Immature natural killer cell (primary cell): ENCODE results near the gene PTGER3. TPM values are rescaled to one million over a fixed set of nuclear protein-coding genes. Genes with fewer than 3 reads are reported as not detected.

Source experiments
- DNase-seq, 3 donors: peaks; one replicate each; pipeline ENCODE4 v3.0.0; 2022; ENCODE audit warnings: mixed read lengths in 1 of 3
- H3K27ac Mint-ChIP-seq, 6 donors: one replicate each; pipeline ENCODE4 v1.8.0; 2020; ENCODE audit warnings: mixed read lengths in 6 of 6, mild to moderate bottlenecking in 5 of 6, inconsistent platforms in 4 of 6, moderate library complexity in 3 of 6
- H3K27me3 Mint-ChIP-seq, 3 donors: one replicate each; pipeline ENCODE4 v1.8.0; 2020 to 2021; ENCODE audit warnings: low read depth in 3 of 3, mild to moderate bottlenecking in 3 of 3, mixed read lengths in 3 of 3, moderate library complexity in 3 of 3, inconsistent platforms in 1 of 3
- H3K36me3 Mint-ChIP-seq, 3 donors: one replicate each; pipeline ENCODE4 v1.8.0; 2020; ENCODE audit warnings: mixed read lengths in 3 of 3, inconsistent platforms in 2 of 3, mild to moderate bottlenecking in 2 of 3
- H3K4me1 Mint-ChIP-seq, 2 donors: one replicate each; pipeline ENCODE4 v1.8.0; 2020; ENCODE audit warnings: inconsistent platforms in 2 of 2, mild to moderate bottlenecking in 2 of 2, mixed read lengths in 2 of 2, moderate library complexity in 1 of 2
- H3K4me3 Mint-ChIP-seq, 5 donors: one replicate each; pipeline ENCODE4 v1.8.0; 2020; ENCODE audit warnings: mild to moderate bottlenecking in 5 of 5, mixed read lengths in 5 of 5, inconsistent platforms in 3 of 5, moderate library complexity in 3 of 5
- H3K9me3 Mint-ChIP-seq, 6 donors: one replicate each; pipeline ENCODE4 v1.8.0; 2020; ENCODE audit warnings: mild to moderate bottlenecking in 6 of 6, mixed read lengths in 6 of 6, inconsistent platforms in 4 of 6, moderate library complexity in 3 of 6
- polyA plus RNA-seq, 3 donors: library from polyadenylated mRNA; unstranded; fragments of 300-500 nt; fragmentation: Illumina TruSeq; gene quantifications; one replicate each; pipeline ENCODE4 v1.2.3, GENCODE V29; 2021

PTGER3 gene
- polyA plus RNA-seq, 3 donors from 2014 or later = not detected

DNA sequence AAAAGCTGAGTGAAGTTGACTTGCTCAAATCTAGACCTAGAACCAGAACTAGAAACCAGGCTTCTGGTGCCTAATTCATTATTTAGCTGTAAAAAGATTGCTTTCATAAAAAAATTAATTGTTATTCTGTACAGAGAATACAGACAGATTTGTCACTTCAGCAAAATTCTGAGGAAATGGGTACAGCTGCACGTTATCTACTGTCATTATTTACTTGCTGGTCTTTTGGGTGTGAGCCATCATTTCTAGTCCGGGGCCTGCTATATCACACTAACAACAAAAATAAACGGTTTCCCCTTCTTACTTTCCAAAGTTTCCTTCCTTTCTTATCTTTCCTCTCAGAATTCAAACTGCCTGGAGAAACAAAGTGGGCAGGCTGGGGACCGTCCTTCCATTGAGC lies 68.3 kb downstream of the PTGER3 start:
- Mint-ChIP-seq H3K27ac (no peak overlapping the region), H3K27me3 (peaks cover 2 to 6% (median 5%) of the 10 kb centered on the region in 3 donors), H3K4me1 (no peaks in the 10 kb centered on the region), H3K4me3 (no peak overlapping the region), H3K9me3 (peaks cover 0 to 6% (median 0%) of the 10 kb centered on the region in 6 donors), H3K36me3 (no peaks in the 10 kb centered on the region)
- no peak for DNase-seq

DNA sequence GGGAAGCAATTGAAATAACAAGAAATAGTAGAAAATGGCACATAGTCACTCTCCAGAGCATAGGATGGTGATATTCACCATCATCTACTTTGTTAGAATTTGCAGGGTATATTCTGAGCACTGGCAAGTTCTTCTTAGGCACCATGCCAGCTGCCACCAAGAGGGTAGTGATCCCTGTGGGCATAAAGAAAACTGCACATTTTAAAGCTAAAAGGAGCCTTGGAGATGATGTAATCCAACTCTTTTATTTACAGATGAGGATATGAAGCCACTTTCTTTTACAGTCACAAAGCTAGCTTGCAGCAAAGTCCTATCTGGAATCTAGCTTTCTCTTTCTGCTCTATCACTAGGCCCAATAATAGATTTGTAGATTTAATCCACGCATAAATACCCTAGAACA lies 69.0 kb downstream of the PTGER3 start:
- peaks cover 0 to 6% (median 0%) of the 10 kb centered on the region in 6 donors for H3K9me3 Mint-ChIP-seq
- H3K36me3 Mint-ChIP-seq = no peaks in the 10 kb centered on the region
- peaks cover 2 to 5% (median 4%) of the 10 kb centered on the region in 3 donors for H3K27me3 Mint-ChIP-seq
- no peak overlapping the region for H3K27ac Mint-ChIP-seq
- DNase-seq = no peak
- H3K4me3 Mint-ChIP-seq = no peak overlapping the region
- no peaks in the 10 kb centered on the region for H3K4me1 Mint-ChIP-seq

DNA sequence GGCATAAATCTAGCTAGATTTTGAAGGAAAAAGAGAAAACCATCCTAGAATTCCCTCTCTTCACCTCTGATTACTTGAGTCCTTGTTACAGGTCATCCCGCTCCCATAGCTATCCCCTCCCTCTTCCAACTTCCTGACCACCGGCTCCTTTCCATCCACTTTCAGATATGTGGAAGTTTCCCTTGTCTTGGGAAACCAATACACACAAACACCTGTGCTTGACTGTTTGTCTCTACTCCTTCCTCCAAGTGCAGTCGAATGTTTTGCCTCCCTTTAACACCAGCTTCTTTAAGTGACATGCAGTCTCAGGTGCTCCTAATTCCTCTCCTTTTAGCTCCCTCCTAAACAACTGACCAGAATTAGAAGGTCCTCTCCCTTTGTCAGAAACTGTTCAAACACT lies 70.0 kb downstream of the PTGER3 start:
- H3K36me3 Mint-ChIP-seq = no peaks in the 10 kb centered on the region

DNA sequence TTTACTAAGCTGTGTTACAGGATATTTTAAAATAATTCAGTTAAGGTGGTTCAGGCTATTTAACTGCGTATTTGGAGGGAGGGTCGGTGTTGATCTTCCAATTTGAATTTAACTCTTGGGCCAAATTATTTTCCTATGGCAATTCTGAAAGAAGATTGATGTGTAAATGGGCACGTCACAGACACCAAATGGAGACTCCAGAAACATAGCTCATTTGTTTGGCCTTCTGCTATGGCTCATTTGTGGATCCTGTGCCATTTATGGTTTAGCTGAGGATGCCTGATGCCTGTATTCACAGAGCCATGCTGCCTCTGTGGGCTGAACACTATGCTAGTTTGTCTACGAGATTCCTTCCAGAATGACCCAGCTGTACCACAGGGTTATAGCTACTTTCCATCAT lies 70.6 kb downstream of the PTGER3 start:
- peaks cover 0 to 6% (median 0%) of the 10 kb centered on the region in 6 donors for H3K9me3 Mint-ChIP-seq
- H3K4me3 Mint-ChIP-seq = no peak overlapping the region
- H3K36me3 Mint-ChIP-seq = no peaks in the 10 kb centered on the region
- no peaks in the 10 kb centered on the region for H3K4me1 Mint-ChIP-seq
- H3K27ac Mint-ChIP-seq = no peak overlapping the region
- H3K27me3 Mint-ChIP-seq = peaks cover 0 to 4% (median 2%) of the 10 kb centered on the region in 3 donors
- no peak for DNase-seq

More for the DNA sequence above, 70.0 kb downstream of the PTGER3 start:
- Mint-ChIP-seq H3K27me3 (peaks cover 2 to 4% (median 2%) of the 10 kb centered on the region in 3 donors), H3K4me1 (no peaks in the 10 kb centered on the region), H3K9me3 (peaks cover 0 to 6% (median 0%) of the 10 kb centered on the region in 6 donors), H3K4me3 (no peak overlapping the region), H3K27ac (no peak overlapping the region)
- DNase-seq = no peak

DNA sequence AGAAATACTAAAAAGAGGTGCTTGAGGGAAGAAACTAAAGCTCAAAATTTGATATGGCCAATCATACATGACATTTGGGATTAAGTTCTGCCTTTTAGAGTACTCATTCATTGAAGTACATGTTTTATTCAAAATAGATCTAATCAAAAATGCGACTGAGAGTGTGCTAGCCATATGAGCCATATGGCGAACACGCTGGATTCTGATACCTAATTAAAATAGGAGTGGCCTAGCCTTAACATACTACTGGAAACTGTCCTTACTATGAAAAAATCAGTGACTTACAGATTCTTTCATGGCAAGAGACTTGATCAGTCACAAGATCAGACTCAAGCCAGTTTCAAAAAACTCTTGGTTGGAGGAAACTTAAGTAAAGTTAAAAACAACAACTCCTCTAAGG lies 73.9 kb downstream of the PTGER3 start:
- no peak overlapping the region for H3K4me3 Mint-ChIP-seq
- no peak for DNase-seq
- no peaks in the 10 kb centered on the region for H3K4me1 Mint-ChIP-seq
- no peak overlapping the region for H3K27ac Mint-ChIP-seq
- H3K36me3 Mint-ChIP-seq = no peaks in the 10 kb centered on the region
- H3K27me3 Mint-ChIP-seq = peaks cover 0 to 3% (median 2%) of the 10 kb centered on the region in 3 donors
- peaks cover 0 to 6% (median 0%) of the 10 kb centered on the region in 6 donors for H3K9me3 Mint-ChIP-seq

DNA sequence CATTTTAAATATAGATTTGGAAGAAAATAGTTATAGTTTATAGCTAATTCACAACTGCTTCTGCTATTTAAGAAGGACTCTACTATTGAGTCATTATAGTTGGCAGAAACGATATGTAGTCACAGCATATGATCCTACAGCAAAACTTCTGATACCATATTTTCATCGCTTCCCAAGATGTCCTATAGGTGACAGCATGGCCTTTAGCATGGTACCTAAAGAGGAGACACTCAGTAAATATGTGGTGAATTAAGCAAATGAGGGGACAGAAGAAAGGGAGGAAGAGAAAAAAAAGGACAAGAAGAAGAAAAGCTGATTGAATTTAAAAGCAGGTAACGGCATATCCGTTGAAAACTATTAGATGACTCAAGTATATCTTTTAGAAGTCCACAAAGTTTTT lies 77.2 kb downstream of the PTGER3 start:
- Mint-ChIP-seq H3K4me3 (no peak overlapping the region), H3K27me3 (peaks cover 0 to 2% (median 0%) of the 10 kb centered on the region in 3 donors), H3K27ac (peak overlapping the region in 1 of 6 donors; percentile 41), H3K4me1 (no peaks in the 10 kb centered on the region), H3K9me3 (peaks cover 0 to 2% (median 0%) of the 10 kb centered on the region in 6 donors), H3K36me3 (no peaks in the 10 kb centered on the region)
- no peak for DNase-seq

DNA sequence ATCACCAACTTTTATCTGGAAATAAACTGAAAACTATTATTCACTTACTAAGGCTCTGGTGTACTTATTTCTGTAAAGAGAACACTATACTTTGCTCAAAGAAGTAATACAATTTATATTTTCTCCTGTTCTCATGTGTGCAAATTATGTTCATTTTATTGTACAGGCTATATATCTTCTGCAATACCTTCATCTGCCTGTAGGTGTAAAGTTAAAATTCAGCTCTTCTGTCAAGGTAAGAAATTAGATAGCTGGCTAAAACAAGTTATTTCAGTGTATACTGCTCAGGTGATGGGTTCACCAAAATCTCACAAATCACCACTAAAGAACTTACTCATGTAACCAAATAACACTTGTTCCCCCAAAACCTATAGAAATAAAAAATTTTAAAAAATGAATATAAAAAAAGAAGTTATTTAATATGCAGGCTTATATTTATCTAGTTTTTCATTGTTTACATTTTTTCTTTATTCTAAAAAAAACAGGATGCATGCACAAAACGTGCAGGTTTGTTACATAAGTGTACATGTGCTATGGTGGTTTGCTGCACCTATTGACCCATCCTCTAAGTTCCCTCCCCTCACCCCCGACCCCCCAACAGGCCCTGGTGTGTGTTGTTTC lies 81.5 kb downstream of the PTGER3 start:
- Mint-ChIP-seq H3K4me3 (no peak overlapping the region), H3K9me3 (peaks cover 0 to 8% (median 0%) of the 10 kb centered on the region in 6 donors), H3K4me1 (no peaks in the 10 kb centered on the region), H3K27ac (no peak overlapping the region), H3K36me3 (peaks cover 0 to 2% (median 0%) of the 10 kb centered on the region in 3 donors), H3K27me3 (peaks cover 0 to 2% (median 2%) of the 10 kb centered on the region in 3 donors)
- peak in 1 of 3 donors; percentile 2 for DNase-seq

DNA sequence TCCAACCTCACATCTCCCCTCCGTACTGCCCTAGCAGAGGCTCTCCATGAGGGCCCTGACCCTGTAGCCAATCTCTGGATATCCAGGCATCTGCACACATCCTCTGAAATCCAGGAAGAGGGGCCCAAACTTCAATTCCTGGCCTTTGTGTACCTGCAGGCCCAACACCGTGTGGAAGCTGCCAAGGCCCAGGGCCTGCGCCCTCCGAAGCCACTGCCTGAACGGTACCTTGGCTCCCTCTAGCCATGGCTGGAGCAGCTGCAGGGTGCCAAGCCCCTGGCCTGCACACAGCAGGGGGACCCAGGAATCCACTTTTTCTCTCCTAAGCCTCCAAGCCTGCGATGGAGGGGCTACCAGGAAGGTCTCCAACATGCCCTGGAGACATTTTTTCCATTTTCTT lies 84.2 kb downstream of the PTGER3 start:
- no peaks in the 10 kb centered on the region for H3K4me1 Mint-ChIP-seq
- H3K36me3 Mint-ChIP-seq = peaks cover 0 to 2% (median 0%) of the 10 kb centered on the region in 3 donors
- H3K4me3 Mint-ChIP-seq = no peak overlapping the region
- no peak overlapping the region for H3K27ac Mint-ChIP-seq
- H3K27me3 Mint-ChIP-seq = peaks cover 0 to 4% (median 2%) of the 10 kb centered on the region in 3 donors
- peaks cover 0 to 8% (median 0%) of the 10 kb centered on the region in 6 donors for H3K9me3 Mint-ChIP-seq
- no peak for DNase-seq

DNA sequence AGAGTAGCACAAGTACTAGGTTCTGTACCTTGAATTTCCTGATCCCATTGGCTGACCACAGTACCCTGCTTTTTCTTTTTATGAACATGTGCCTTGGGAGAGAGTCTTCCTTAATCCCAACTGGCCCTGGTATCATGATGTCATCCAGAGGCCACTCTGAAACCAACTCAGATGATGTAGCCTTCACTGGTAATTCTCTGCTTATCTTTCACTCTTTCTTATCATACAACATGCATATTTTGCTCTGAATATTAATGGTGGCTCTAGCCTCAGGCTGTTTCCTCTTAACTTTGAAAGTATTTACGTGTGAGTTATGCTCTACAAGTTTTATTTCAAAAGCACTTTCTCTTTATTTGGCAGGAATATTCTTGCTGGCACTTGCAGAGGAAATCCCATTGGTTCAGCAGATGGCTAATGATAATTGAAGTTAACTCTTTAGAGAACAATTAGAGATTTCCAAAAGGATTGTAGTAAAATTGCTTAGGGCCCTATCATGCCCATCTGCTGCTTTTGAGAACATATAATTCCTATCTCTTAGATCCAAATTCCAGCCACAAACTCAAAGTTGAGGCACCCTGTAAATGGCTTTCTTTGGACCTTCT lies 86.1 kb downstream of the PTGER3 start:
- peaks cover 0 to 2% (median 0%) of the 10 kb centered on the region in 3 donors for H3K36me3 Mint-ChIP-seq
- H3K27me3 Mint-ChIP-seq = peaks cover 0 to 4% (median 2%) of the 10 kb centered on the region in 3 donors
- H3K4me3 Mint-ChIP-seq = no peak overlapping the region
- no peaks in the 10 kb centered on the region for H3K4me1 Mint-ChIP-seq
- H3K9me3 Mint-ChIP-seq = peaks cover 0 to 8% (median 0%) of the 10 kb centered on the region in 6 donors
- H3K27ac Mint-ChIP-seq = no peak overlapping the region
- DNase-seq = no peak

DNA sequence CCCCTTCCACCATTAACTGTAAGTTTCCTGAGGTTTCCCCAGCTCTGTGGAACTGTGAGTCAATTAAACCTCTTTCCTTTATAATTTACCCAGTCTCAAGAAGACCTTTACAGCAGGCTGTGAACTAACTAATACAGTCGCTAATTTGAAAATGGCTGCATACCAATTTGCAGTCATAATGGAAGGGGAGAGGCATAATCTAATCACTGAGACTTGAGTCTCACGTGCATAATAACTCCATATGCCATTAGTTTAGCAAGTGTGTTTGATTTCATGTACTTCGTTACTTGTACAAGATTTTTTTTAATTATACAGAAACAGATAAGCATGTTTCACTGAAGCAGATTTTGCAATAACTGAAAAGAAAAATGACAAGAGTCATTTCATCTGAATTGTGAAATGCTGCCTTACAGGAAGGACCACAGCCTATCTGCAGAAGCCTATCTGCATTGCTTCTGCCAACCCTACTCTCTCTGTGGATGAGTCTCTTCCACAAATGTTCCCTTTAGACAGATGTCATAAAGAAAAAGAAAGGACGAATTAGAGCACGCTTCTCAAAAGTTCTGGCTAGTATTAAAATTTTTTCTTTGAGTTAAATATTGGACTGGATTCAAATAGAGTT lies 99.1 kb downstream of the PTGER3 start:
- Mint-ChIP-seq H3K27me3 (peaks cover 3 to 7% (median 4%) of the 10 kb centered on the region in 3 donors), H3K27ac (no peak overlapping the region), H3K4me3 (no peak overlapping the region), H3K36me3 (no peaks in the 10 kb centered on the region), H3K4me1 (no peaks in the 10 kb centered on the region), H3K9me3 (peaks cover 0 to 2% (median 0%) of the 10 kb centered on the region in 6 donors)
- DNase-seq = no peak

DNA sequence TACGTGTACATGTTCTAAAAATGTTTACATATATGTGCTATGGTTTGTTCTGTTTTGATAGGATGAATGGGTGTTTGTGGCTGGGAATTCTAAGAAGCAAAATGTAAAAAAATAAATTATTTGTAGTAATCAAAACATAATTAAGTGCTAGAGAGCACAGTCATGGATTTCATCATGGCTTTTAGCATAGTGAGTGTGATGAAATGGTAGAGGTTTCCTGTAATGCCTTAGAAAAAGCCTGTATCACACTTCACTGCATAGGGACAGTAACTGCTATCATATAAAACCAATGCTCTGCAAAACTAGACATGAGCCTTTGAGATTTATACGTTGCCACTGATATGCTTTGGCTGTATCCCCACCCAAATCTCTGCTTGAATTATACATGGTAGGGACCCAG lies 99.8 kb downstream of the PTGER3 start:
- DNase-seq = no peak
- H3K27me3 Mint-ChIP-seq = peaks cover 3 to 7% (median 4%) of the 10 kb centered on the region in 3 donors
- no peaks in the 10 kb centered on the region for H3K36me3 Mint-ChIP-seq
- no peak overlapping the region for H3K27ac Mint-ChIP-seq
- peaks cover 0 to 2% (median 0%) of the 10 kb centered on the region in 6 donors for H3K9me3 Mint-ChIP-seq
- H3K4me1 Mint-ChIP-seq = no peaks in the 10 kb centered on the region
- H3K4me3 Mint-ChIP-seq = no peak overlapping the region

DNA sequence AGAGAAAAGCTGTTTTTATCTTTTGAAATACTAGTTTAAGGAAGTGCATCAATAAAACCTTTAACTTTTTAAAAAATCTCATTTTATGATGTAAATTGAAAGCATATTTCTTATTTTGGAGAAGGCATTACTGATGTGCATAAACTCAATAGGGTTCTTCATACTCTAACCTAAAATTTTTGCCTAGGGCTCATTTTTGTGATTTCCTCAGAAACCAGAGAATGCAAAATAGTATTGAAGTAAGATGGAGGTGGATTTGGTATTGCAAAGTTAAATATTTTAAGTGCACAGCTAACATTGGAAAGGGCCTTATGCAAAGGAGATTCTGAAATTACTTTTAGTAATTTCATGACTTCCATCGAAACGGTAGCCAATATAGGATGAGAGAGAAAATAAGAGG lies 101.9 kb downstream of the PTGER3 start:
- no peaks in the 10 kb centered on the region for H3K36me3 Mint-ChIP-seq
- H3K27me3 Mint-ChIP-seq = peaks cover 3 to 6% (median 4%) of the 10 kb centered on the region in 3 donors
- H3K9me3 Mint-ChIP-seq = no peaks in the 10 kb centered on the region
- H3K27ac Mint-ChIP-seq = no peak overlapping the region
- no peak overlapping the region for H3K4me3 Mint-ChIP-seq
- H3K4me1 Mint-ChIP-seq = no peaks in the 10 kb centered on the region
- no peak for DNase-seq

DNA sequence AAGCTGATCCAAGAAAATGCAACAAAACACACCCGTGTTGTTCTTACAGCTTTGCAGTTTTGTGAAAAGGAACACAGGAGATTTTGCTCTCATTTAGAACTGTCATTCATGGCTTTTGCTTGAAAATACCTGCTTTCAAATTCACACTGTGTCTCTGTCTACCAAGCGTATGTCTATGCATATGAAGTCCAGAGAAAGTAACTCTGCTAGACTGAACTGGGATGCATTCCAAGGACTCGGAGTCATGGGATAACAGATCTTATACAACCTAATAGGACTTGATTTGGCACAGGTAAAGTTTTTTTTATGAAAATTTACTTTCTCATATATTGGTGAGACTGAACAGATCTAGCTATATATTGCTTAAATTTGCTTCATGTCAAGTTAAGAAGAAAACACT lies 102.4 kb downstream of the PTGER3 start:
- no peak for DNase-seq
- peaks cover 0 to under 1% (median 0%) of the 10 kb centered on the region in 6 donors for H3K9me3 Mint-ChIP-seq
- no peak overlapping the region for H3K4me3 Mint-ChIP-seq
- no peaks in the 10 kb centered on the region for H3K36me3 Mint-ChIP-seq
- H3K4me1 Mint-ChIP-seq = no peaks in the 10 kb centered on the region
- no peak overlapping the region for H3K27ac Mint-ChIP-seq
- H3K27me3 Mint-ChIP-seq = peaks cover 3 to 6% (median 4%) of the 10 kb centered on the region in 3 donors

DNA sequence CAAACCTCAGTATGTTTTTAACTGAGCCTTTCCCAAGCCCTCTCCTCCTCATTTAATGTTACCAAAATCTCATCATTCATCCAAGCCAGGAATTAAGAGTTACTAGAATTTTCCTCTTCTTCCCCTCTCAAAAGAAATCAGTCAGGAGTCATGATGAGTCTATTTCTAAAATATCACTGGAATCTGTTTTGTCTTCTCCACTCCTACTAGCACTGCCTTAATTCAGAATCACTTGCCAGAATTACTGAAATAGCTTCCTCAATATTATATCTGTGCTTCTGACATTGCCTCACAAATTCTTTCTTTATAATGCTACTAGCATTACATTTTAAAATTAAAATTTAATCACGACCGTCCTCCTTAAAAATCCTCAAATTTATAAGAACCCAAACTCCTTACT lies 106.1 kb downstream of the PTGER3 start:
- H3K9me3 Mint-ChIP-seq = peaks cover 0 to 7% (median under 1%) of the 10 kb centered on the region in 6 donors
- H3K27ac Mint-ChIP-seq = no peak overlapping the region
- no peak overlapping the region for H3K4me3 Mint-ChIP-seq
- peaks cover 2 to 5% (median 2%) of the 10 kb centered on the region in 3 donors for H3K27me3 Mint-ChIP-seq
- H3K4me1 Mint-ChIP-seq = no peaks in the 10 kb centered on the region
- no peak for DNase-seq
- H3K36me3 Mint-ChIP-seq = no peaks in the 10 kb centered on the region
